DMS79 (cell line): Measurements from ENCODE around the gene CAMK1D.
A peak's percentile ranks its signal among the peaks of the same experiment; 100 is the strongest.

Experiments
- DNase-seq: peaks from one replicate; lab custom pipeline; 2025; lab: John Stamatoyannopoulos, UW

Gene CAMK1D

GRCh38 chr10:12631216-12631615 lies 281.9 kb downstream of the CAMK1D start:
- no peak for DNase-seq

- DNase-seq: no peak
These were observed 282.6 kb downstream of the CAMK1D start for GRCh38 chr10:12631787-12632562.

GRCh38 chr10:12633776-12634620 lies 284.7 kb downstream of the CAMK1D start:
- no peak for DNase-seq

GRCh38 chr10:12634621-12634931 lies 285.2 kb downstream of the CAMK1D start:
- no peak for DNase-seq

- no peak for DNase-seq
These were observed 285.8 kb downstream of the CAMK1D start for GRCh38 chr10:12635127-12635541.

- DNase-seq: no peak
These were observed 287.2 kb downstream of the CAMK1D start for GRCh38 chr10:12636571-12636970.

- DNase-seq: no peak
These were observed 288.3 kb downstream of the CAMK1D start for GRCh38 chr10:12637649-12638048.

- no peak for DNase-seq
These were observed 288.8 kb downstream of the CAMK1D start for GRCh38 chr10:12638103-12638502.

GRCh38 chr10:12638781-12639180 lies 289.4 kb downstream of the CAMK1D start:
- DNase-seq: no peak

- peak; percentile 79 for DNase-seq
These were observed 290.9 kb downstream of the CAMK1D start for GRCh38 chr10:12639996-12640944.

- DNase-seq: no peak
These were observed 292.7 kb downstream of the CAMK1D start for GRCh38 chr10:12642036-12642435.

- no peak for DNase-seq
These were observed 293.9 kb downstream of the CAMK1D start for GRCh38 chr10:12643279-12643678.

- peak; percentile 18 for DNase-seq
These were observed 295.2 kb downstream of the CAMK1D start for GRCh38 chr10:12644380-12645144.

- DNase-seq: no peak
These were observed 296.1 kb downstream of the CAMK1D start for GRCh38 chr10:12645449-12645848.

GRCh38 chr10:12649012-12649584 lies 299.8 kb downstream of the CAMK1D start:
- DNase-seq: no peak

- no peak for DNase-seq
These were observed 300.8 kb downstream of the CAMK1D start for GRCh38 chr10:12650122-12650521.

GRCh38 chr10:12650538-12651298 lies 301.4 kb downstream of the CAMK1D start:
- no peak for DNase-seq

GRCh38 chr10:12655940-12656339 lies 306.6 kb downstream of the CAMK1D start:
- no peak for DNase-seq

GRCh38 chr10:12656518-12657142 lies 307.3 kb downstream of the CAMK1D start:
- no peak for DNase-seq

- DNase-seq: no peak
These were observed 308.1 kb downstream of the CAMK1D start for GRCh38 chr10:12657489-12657888.
